HepG2 (cell line): ENCODE data around the gene DGKG. TPM values are rescaled to one million over a fixed set of nuclear protein-coding genes. Genes with fewer than 3 reads are reported as not detected.

Experiments used
- CCAR2 ChIP-seq: fragments of 200-400 bp; formaldehyde crosslinking; optimal IDR thresholded peaks from 2 replicates; pipeline ENCODE3; 2018; ENCODE audit warnings: low read depth, mild to moderate bottlenecking, low read length, moderate library complexity
- CENPT ChIP-seq: sonication (generic); formaldehyde crosslinking; IDR thresholded peaks from 2 replicates; pipeline ENCODE4 v1.8.0; 2022; ENCODE audit warnings: low read depth, mild to moderate bottlenecking, moderate library complexity, missing genetic modification reagents
- FOXO1 ChIP-seq: sonication (generic); formaldehyde crosslinking; IDR thresholded peaks from 2 replicates; pipeline ENCODE4 v1.4.0; 2020; ENCODE audit warnings: missing genetic modification reagents
- HOXA5 ChIP-seq: sonication (generic); formaldehyde crosslinking; IDR thresholded peaks from 2 replicates; pipeline ENCODE4 v1.4.0; 2020; ENCODE audit warnings: missing genetic modification reagents
- HOXA7 ChIP-seq: sonication (generic); formaldehyde crosslinking; IDR thresholded peaks from 2 replicates; pipeline ENCODE4 v1.8.1; 2022; ENCODE audit warnings: mild to moderate bottlenecking, missing genetic modification reagents, moderate library complexity
- KDM5A ChIP-seq: fragments of 200-600 bp; sonication (generic); IDR thresholded peaks from 2 replicates; pipeline ENCODE4 v1.7.0; 2018; ENCODE audit warnings: antibody characterized with exemption, mild to moderate bottlenecking, low read length, borderline replicate concordance
- KIAA2018 ChIP-seq: sonication (generic); formaldehyde crosslinking; IDR thresholded peaks from 2 replicates; pipeline ENCODE4 v1.5.0; 2020; ENCODE audit warnings: mild to moderate bottlenecking, missing genetic modification reagents, borderline replicate concordance
- MLX ChIP-seq: IDR thresholded peaks from 2 replicates; pipeline ENCODE4 v1.6.1; 2016
- NFE2L2 ChIP-seq: fragments of 150-350 bp; IDR thresholded peaks from 2 replicates; pipeline ENCODE4 v1.6.1; 2014; ENCODE audit warnings: low read length
- NR2C2 ChIP-seq: sonication (generic); formaldehyde crosslinking; IDR thresholded peaks from 2 replicates; pipeline ENCODE4 v1.4.0; 2020; ENCODE audit warnings: missing genetic modification reagents, mild to moderate bottlenecking, moderate library complexity, borderline replicate concordance
- SNAPC5 ChIP-seq: sonication (generic); formaldehyde crosslinking; IDR thresholded peaks from 2 replicates; pipeline ENCODE4 v1.8.1; 2023; ENCODE audit warnings: mild to moderate bottlenecking, missing genetic modification reagents, borderline replicate concordance
- TCF12 ChIP-seq, 2 experiments: fragments of 450-650 bp in 1 of 2; sonication (generic) in 1 of 2; formaldehyde crosslinking in 1 of 2; IDR thresholded peaks; 2 replicates each; pipeline versions ENCODE4 v1.6.1 to v1.8.0; 2017 to 2022; ENCODE audit warnings: antibody characterized with exemption in 1 of 2, mild to moderate bottlenecking in 1 of 2, missing genetic modification reagents in 1 of 2, moderate library complexity in 1 of 2
- TP53 ChIP-seq: sonication (generic); formaldehyde crosslinking; conservative IDR thresholded peaks from 2 replicates; pipeline ENCODE4 v1.4.0; 2020; ENCODE audit warnings: missing genetic modification reagents
- U2AF2 ChIP-seq: fragments of 200-400 bp; formaldehyde crosslinking; IDR thresholded peaks from 2 replicates; pipeline ENCODE4 v1.6.1; 2017; ENCODE audit warnings: low read depth, mild to moderate bottlenecking, low read length
- ZNF143 ChIP-seq: sonication (generic); formaldehyde crosslinking; IDR thresholded peaks from 2 replicates; pipeline ENCODE4 v1.4.0; 2020; ENCODE audit warnings: missing genetic modification reagents
- ZNF292 ChIP-seq: sonication (generic); formaldehyde crosslinking; IDR thresholded peaks from 2 replicates; pipeline ENCODE4 v1.8.1; 2022; ENCODE audit warnings: mild to moderate bottlenecking, low read depth, missing genetic modification reagents, borderline replicate concordance
- ZNF770 ChIP-seq: sonication (generic); formaldehyde crosslinking; IDR thresholded peaks from 2 replicates; pipeline ENCODE4 v1.5.0; 2020; ENCODE audit warnings: mild to moderate bottlenecking, missing genetic modification reagents
- polyA plus RNA-seq, 8 experiments: library from polyadenylated mRNA; depleted of rRNA in 3 of 8; stranded (reverse) in 7 of 8; unstranded in 1 of 8; fragments of >200 nt; fragmentation: Illumina TruSeq in 4 of 8; extraction: Trizol in 4 of 8; gene quantifications; 2 replicates each; pipeline versions ENCODE4 v1.2.1 to v1.2.3, GENCODE V29; 2011 to 2016; ENCODE audit warnings: low read depth in 4 of 8, missing spikeins in 1 of 8, mixed read lengths in 1 of 8; ENCODE audit not compliant: insufficient read depth in 1 of 8
- total RNA-seq, 5 experiments: library from RNA; depleted of rRNA; stranded (reverse); fragments of >200 nt; fragmentation: Illumina TruSeq; extraction: Trizol; gene quantifications; 2 replicates each; pipeline ENCODE4 v1.2.3, GENCODE V29; 2016; ENCODE audit warnings: low read depth in 1 of 5

Gene DGKG
- total and polyA plus RNA-seq, 2 of the 13 experiments (the other 11 are each of a cell fraction or from before 2014, with no cell fraction given): 3.8 to 6.2 TPM

GRCh38 chr3:186097317-186097662 is 264.7 kb downstream of the DGKG start (continued):
- TF ChIP-seq KDM5A (0 out of 2 replicates have a peak, but pooled peaks have one; percentile 1), CCAR2 (no peak), ZNF292 (CRISPR knock-in tag) (no peak), U2AF2 (no peak), CENPT (no peak), KIAA2018 (no peak), NFE2L2 (no peak), ZNF770 (CRISPR knock-in tag) (no peak), TP53 (CRISPR knock-in tag) (peak; percentile 7; the same call in 1 of the 2 replicates), NR2C2 (CRISPR knock-in tag) (no peak), HOXA5 (peak; percentile 39; the same call in 1 of the 2 replicates), HOXA7 (CRISPR knock-in tag) (no peak), MLX (CRISPR knock-in tag) (no peak), TCF12 (IDR thresholded peaks at IDR 0.05) (no peak), TCF12 (CRISPR knock-in tag; IDR thresholded peaks at IDR 0.05) (no peak), FOXO1 (CRISPR knock-in tag) (no peak), SNAPC5 (CRISPR knock-in tag) (no peak), ZNF143 (CRISPR knock-in tag) (no peak)
